HUES6 (cell line): ENCODE results near the gene SLC5A1.

Experiments used
- H3K27ac ChIP-seq: 2 replicates; pipeline ENCODE4 v1.7.0; 2013; ENCODE audit warnings: low read depth, mild to moderate bottlenecking, low read length, inconsistent platforms
- H3K27me3 ChIP-seq: 2 replicates; pipeline ENCODE4 v1.6.1; 2013; ENCODE audit warnings: low read length; ENCODE audit not compliant: control insufficient read depth, insufficient read depth
- H3K36me3 ChIP-seq: 2 replicates; pipeline ENCODE4 v1.6.1; 2013; ENCODE audit warnings: low read length; ENCODE audit not compliant: control insufficient read depth, insufficient read depth
- H3K4me1 ChIP-seq: 2 replicates; pipeline ENCODE4 v1.6.1; 2013; ENCODE audit warnings: low read length; ENCODE audit not compliant: control insufficient read depth, insufficient read depth
- H3K4me3 ChIP-seq: 2 replicates; pipeline ENCODE4 v1.5.1; 2013; ENCODE audit warnings: low read depth, low read length
- H3K9ac ChIP-seq: one replicate; pipeline ENCODE4 v1.6.1; 2013; ENCODE audit warnings: mild to moderate bottlenecking, low read length
- H3K9me3 ChIP-seq: 2 replicates; pipeline ENCODE4 v1.6.1; 2013; ENCODE audit warnings: low read depth, low read length; ENCODE audit not compliant: control insufficient read depth, insufficient read depth

The SLC5A1 gene

DNA sequence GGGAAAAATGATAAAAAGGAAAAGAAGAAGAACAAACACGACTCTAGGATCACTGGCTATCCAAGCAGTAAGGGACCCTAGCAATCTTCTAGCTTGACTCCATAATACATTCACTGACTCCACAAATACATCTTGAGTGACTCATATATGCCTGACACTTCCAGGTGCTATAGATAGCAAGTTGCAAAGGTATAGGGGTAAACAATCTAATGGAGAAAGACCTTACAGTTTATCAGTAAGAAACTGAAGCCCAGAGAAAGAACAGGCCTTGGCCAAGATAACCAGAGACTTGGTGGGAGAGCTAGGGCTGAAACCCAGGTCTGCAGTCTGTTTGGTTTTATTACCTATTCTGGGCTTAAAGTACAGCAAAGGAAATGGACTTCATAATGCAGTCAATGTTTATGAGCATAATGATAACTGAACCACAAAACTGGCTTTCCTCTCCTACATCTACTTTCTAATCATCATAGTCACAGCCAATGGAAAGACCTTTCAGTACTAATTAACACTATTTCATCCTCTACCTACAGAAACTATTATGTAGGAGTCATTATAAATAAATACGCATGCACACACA, 19.7 kb upstream of the SLC5A1 start:
- Histone ChIP-seq H3K27me3 (no peaks in the 10 kb centered on the region), H3K4me3 (no peak overlapping the region), H3K9me3 (no peaks in the 10 kb centered on the region), H3K9ac (no peak overlapping the region), H3K36me3 (no peaks in the 10 kb centered on the region), H3K27ac (no peak overlapping the region), H3K4me1 (peaks cover 8% of the 10 kb centered on the region)

DNA sequence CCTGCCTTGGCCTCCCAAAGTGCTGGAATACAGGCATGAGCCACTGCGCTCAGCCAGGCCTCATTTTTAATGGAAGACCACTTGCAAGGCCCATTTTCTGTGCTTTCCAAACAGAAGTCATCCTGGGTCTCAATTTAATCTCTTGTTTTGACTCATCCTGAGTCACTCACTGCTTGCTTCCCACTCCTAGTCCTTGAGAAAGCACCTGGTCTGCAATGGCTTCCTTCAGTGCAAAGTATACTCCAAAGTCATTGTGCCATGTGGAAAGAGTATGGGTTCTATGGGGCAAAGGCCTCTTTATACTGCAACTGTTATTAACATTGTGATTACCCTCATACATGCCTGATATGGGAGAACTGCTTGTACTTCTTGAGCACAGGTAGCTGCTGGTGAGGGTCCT, 18.3 kb upstream of the SLC5A1 start:
- no peak overlapping the region for H3K27ac ChIP-seq
- no peaks in the 10 kb centered on the region for H3K36me3 ChIP-seq
- H3K9me3 ChIP-seq = no peaks in the 10 kb centered on the region
- H3K27me3 ChIP-seq = no peaks in the 10 kb centered on the region
- H3K9ac ChIP-seq = no peak overlapping the region
- no peak overlapping the region for H3K4me3 ChIP-seq
- peaks cover 8% of the 10 kb centered on the region for H3K4me1 ChIP-seq

DNA sequence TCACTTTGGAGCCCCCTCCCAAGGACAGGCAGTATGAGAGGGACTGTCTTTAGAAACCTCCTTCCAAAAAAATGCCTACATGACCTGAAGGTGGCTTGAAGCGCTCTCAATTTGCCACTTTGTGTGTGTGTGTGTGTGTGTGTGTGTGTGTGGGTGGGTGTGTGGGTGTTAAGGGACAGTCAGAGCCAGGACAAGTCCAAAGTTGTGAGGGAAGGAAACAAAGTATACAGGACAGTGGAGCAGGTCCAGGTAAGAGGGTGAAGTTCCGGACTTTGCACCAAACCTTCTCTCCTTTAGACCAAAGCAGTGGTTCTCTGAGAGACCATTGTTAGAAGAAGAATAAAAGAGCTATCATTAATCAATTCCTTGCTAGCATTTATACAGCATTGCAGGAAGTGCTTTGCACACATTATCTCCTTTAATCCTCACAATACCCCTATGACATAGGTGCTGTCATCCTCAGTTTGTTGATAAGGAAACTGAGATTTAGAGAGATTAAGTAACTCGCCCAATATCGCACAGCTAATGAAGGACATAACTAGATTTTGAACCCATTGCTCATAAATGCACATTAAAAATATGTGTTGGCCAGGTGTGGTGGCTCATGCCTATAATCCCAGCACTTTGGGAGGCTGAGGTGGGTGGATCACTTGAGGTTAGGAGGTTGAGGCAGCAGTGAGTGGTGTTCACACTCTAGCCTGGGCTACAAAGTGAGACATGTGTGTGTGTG, 12.4 kb upstream of the SLC5A1 start:
- H3K4me1 ChIP-seq = no peaks in the 10 kb centered on the region
- no peaks in the 10 kb centered on the region for H3K9me3 ChIP-seq
- no peak overlapping the region for H3K9ac ChIP-seq
- H3K27me3 ChIP-seq = 0 out of 2 replicates have a peak, but pooled peaks cover 7% of the 10 kb centered on the region
- no peaks in the 10 kb centered on the region for H3K36me3 ChIP-seq
- no peak overlapping the region for H3K27ac ChIP-seq
- H3K4me3 ChIP-seq = no peak overlapping the region

DNA sequence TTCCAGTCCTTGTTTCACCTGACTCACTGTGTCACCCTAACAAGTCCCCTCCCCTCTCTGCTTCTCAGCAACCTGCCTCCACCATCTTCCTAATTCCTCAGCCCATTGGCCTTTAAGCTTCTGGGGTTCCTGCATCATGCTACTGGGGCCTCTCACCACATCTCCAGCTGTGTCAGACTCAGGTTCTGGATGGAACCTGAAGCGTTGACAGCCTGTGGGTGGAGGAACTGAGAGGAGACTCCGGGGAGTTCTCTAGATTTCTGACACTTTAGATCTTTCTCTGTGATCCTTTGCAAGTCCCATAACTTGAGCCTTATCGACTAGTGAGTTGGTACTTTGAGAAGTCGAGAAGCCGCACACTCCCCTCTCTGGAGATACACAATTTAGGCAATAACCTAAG, 11.6 kb upstream of the SLC5A1 start:
- Histone ChIP-seq H3K4me1 (no peaks in the 10 kb centered on the region), H3K27me3 (0 out of 2 replicates have a peak, but pooled peaks cover 7% of the 10 kb centered on the region), H3K36me3 (no peaks in the 10 kb centered on the region), H3K27ac (no peak overlapping the region), H3K4me3 (no peak overlapping the region), H3K9ac (no peak overlapping the region), H3K9me3 (no peaks in the 10 kb centered on the region)

DNA sequence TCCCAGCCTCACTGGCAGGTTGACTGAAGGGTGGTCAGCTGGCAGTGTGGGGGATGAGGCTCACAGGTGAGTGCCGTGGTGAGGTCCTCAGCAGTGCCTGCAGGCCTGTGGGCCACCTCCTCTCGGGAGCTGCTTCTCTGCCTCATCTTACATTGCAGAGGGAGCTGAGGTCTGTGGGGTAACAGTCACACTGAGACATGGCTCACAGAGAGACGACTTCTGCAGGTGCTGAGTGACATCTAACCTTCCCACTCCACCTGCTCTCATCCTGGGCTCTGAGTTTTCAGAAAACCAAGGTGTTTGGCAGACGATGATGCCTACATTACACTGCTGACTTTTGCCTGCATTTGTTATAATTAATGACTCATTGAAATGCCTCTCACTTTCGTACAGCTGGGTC, 8.8 kb upstream of the SLC5A1 start:
- no peaks in the 10 kb centered on the region for H3K9me3 ChIP-seq

DNA sequence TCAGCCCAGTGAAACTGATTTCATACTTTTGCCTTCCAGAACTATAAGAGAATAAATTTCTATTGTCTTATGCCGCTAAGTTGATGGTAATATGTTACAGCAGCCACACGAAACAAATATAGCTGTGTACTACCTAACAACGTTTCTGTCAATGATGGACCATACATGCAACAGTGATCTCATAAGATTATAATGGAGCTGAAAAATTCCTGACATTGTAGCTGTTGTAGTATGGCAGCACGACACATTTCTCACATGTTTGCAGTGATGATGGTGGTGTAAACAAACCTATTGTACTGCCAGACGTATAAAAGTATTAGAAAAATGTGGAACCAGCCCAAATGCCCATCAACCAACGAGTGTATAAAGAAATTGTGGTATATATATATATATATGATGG, 5.8 kb upstream of the SLC5A1 start:
- Histone ChIP-seq H3K9ac (no peak overlapping the region), H3K4me3 (no peak overlapping the region), H3K9me3 (no peaks in the 10 kb centered on the region), H3K27ac (no peak overlapping the region), H3K27me3 (0 out of 2 replicates have a peak, but pooled peaks cover 2% of the 10 kb centered on the region), H3K36me3 (no peaks in the 10 kb centered on the region), H3K4me1 (no peaks in the 10 kb centered on the region)

More for the DNA sequence above, 8.8 kb upstream of the SLC5A1 start:
- H3K4me1 ChIP-seq = no peaks in the 10 kb centered on the region
- no peaks in the 10 kb centered on the region for H3K36me3 ChIP-seq
- H3K4me3 ChIP-seq = no peak overlapping the region
- H3K9ac ChIP-seq = no peak overlapping the region
- H3K27ac ChIP-seq = no peak overlapping the region
- 0 out of 2 replicates have a peak, but pooled peaks cover 7% of the 10 kb centered on the region for H3K27me3 ChIP-seq

DNA sequence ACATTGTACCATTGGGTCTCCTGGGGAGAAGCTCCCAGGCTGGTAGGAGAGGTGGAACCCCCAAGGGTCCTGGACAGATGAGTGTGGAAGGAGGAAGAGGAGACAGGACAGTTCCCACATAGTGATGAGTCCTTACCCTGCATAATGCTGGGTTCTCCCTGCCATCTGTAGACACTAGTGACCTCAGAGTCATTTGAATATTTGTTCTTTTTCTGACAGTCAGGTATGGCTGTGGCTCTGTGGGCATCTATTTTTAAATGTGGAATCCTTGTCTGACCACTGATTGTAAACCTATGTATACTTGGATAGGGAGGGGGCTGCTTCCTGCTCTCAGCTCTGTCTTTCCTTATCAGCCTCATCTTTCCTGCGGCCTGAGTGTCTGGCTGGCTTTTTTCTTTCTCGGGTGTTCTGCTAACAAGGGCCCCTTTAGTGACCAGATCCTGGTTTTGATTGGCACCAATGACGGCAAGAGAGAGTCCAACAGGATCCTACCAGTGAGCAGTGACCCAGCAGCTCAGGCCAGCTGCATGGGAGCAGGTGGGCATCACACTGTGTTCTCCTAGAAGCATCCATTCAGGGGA, 2.6 kb upstream of the SLC5A1 start:
- H3K9me3 ChIP-seq = no peaks in the 10 kb centered on the region
- no peaks in the 10 kb centered on the region for H3K36me3 ChIP-seq
- peaks cover 14% of the 10 kb centered on the region; the same call in 1 of the 2 replicates for H3K27me3 ChIP-seq
- H3K4me3 ChIP-seq = no peak overlapping the region
- no peak overlapping the region for H3K27ac ChIP-seq
- H3K4me1 ChIP-seq = no peaks in the 10 kb centered on the region
- H3K9ac ChIP-seq = no peak overlapping the region

DNA sequence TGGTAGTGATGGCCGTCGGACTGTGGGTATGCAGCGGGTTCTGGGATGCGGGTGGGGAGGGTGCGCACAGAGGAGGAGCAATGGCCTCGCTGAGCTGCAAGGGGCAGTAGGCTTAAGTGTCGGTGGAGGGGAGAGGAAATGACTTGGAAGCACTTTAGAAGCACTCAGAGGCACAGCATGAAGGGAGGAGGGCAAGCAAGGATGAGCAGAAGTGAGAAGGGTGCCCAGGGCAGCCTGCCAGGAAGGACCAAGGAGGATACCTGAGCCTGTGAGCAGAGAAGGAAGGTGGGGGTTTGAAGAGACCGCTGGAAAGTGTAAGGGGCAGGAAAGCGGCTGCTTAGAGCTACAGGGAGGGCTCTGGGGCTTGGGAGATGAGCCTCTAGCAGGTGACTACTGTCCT, 330 bp downstream of the SLC5A1 start:
- Histone ChIP-seq H3K27ac (no peak overlapping the region), H3K4me3 (no peak overlapping the region), H3K9ac (no peak overlapping the region), H3K4me1 (no peaks in the 10 kb centered on the region), H3K9me3 (no peaks in the 10 kb centered on the region), H3K36me3 (no peaks in the 10 kb centered on the region), H3K27me3 (peaks cover 14% of the 10 kb centered on the region; the same call in 1 of the 2 replicates)

DNA sequence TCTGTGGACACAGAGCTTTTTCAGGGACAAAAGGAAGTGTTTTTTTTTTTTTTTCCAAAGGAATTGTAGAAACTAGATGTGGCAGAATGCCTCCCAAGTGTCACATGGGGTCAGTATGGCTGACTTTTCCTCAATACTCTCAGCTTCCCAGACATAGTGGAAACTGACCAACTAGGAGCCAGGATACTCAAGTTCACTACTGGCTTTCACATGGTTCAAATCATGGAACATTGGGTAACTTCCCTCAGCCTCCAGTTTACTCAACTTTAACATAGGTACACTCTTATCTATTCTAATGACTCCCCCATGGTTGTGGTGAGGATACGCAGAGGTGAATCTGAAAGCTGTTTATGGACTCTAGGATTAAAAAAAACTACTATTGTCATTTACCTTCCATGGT, 1.4 kb downstream of the SLC5A1 start:
- Histone ChIP-seq H3K27ac (no peak overlapping the region), H3K36me3 (no peaks in the 10 kb centered on the region), H3K4me1 (no peaks in the 10 kb centered on the region), H3K9me3 (no peaks in the 10 kb centered on the region), H3K27me3 (peaks cover 14% of the 10 kb centered on the region; the same call in 1 of the 2 replicates), H3K4me3 (no peak overlapping the region), H3K9ac (no peak overlapping the region)

DNA sequence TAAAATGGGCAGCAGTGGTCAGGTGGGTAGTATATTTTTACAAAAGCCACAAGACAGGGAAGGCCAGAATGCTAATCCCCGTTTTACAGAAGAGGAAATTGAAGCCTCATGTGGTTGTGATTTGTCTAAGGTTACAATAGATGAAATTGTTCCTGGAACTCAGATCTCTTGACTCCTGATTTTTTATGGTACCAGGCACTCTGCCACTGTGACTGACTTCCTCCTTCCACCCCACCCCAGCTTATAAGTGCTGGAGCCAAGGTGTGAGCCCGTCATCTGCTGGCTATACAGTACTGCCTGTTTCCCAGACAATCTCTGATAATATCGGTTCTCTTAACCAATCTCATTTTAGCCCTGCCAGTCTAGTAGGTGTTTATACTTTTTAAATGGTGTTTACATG, 1.9 kb downstream of the SLC5A1 start:
- H3K4me3 ChIP-seq = no peak overlapping the region
- no peaks in the 10 kb centered on the region for H3K36me3 ChIP-seq
- H3K4me1 ChIP-seq = no peaks in the 10 kb centered on the region
- H3K9me3 ChIP-seq = no peaks in the 10 kb centered on the region
- no peak overlapping the region for H3K27ac ChIP-seq
- no peak overlapping the region for H3K9ac ChIP-seq
- peaks cover 14% of the 10 kb centered on the region; the same call in 1 of the 2 replicates for H3K27me3 ChIP-seq

DNA sequence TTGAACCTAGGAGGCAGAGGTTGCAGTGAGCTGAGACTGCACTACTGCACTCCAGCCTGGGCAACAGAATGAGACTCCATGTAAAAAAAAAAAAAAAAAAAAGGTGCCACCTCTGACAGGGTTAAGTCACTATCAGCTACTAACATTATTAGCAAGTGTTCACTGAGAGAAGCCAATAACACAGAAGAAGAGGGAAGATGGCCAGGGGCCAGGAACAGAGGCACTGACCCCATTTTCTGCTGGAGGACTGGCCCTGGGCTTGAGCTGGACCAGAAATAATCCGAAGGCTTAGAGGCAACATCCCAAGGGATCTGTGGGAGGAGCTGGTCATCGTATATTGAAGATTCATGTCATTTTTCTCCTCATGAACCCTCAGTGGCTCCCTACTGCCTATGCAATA, 5.0 kb downstream of the SLC5A1 start:
- Histone ChIP-seq H3K27ac (no peak overlapping the region), H3K9me3 (no peaks in the 10 kb centered on the region), H3K36me3 (no peaks in the 10 kb centered on the region), H3K4me1 (peaks cover 11% of the 10 kb centered on the region), H3K27me3 (peaks cover 12% of the 10 kb centered on the region; the same call in 1 of the 2 replicates), H3K4me3 (no peak overlapping the region), H3K9ac (no peak overlapping the region)
